Hindlimb muscle (tissue), 1 donor: ENCODE measurements around the gene IKZF3. TPM values are rescaled to one million over a fixed set of nuclear protein-coding genes. Genes with fewer than 3 reads are reported as not detected.
A peak's percentile ranks its signal among the peaks of the same experiment; 100 is the strongest.
"Not testable (repeated sequence)": the region's sequence is repeated elsewhere in the genome, so short reads cannot be mapped to it uniquely, and the experiment has no call there.

Source experiments
- DNase-seq: peaks from one replicate; pipeline ENCODE4 v3.0.0-alpha.2; 2013
- polyA plus RNA-seq: library from polyadenylated mRNA; unstranded; fragments of 120-200 nt; gene quantifications from one replicate; pipeline ENCODE4 v1.2.1, GENCODE V29; 2013; ENCODE audit not compliant: insufficient read length

Gene IKZF3
- polyA plus RNA-seq, 1 donor, result 0.17 TPM

DNA sequence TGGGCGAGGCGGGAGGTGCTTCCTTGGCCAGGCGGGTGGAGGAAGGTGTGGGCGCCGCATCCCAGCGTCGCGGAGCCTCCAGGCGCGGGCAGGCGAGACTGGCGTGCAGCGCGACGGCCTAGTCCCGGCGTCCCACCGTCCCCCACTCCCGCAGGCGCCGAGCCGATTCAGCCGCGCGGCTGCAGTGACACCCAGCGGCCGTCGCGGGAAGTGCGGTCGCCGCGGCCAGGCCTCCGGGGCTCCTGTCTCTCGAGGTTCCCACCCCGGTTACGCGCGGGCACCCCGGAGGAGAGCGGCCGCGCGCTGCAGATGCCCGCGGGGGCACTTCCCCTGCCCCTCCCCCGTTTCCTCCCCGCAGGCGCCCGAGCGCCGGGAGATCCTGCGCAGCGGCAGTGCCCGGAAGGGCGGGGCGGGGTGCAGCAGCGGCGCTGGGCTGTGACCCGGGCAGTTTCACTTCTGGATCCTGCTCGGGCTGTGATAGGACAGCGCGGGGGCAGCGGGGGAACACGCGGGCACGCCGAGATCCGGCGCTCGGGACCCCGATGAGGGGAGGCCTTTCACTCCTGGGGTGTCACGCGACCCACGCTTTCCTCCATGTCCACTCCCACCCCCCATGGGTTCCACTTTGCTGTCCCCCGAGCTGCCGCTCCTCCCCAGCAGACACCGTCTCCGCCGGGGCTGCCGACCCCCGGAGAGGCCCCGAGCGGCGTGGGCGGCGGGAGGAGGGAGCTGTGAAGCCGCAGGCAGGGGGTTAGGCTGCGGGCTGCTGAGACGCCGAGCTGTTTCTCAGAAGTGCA, 109.8 kb downstream of the IKZF3 start:
- DNase-seq, result peak; percentile 87

GRCh38 chr17:39753514-39754160, 110.5 kb downstream of the IKZF3 start:
- peak; percentile 50 for DNase-seq

DNA sequence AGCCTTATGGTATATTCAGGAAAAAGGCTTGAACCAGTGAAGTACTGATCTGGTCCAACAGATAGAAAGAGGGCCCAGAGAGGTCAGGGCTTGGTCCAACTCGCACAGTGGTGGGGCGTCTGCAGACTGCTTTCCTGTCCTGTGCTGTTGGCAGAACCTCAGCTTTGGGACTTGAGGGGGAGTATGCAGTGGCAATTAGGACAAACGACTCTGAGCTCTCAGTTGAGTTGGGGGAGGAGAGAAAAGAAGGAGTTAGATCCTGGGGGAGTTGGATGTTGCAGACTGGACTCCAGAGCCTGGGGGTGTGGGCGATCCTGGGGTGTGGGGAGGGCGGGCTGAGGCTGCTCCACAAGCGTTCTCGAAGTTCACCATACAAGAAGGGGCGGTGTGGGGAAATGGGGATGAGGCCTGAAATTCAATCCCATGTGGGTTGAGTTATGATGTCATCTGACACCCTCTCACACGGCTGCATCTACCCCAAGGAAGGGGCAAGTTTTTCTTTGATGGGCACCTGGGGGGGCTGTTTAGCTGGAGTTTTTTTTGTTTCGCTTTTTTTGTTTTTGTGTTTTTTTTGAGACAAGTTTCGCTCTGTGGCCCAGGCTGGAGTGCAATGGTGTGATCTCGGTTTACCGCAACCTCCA, 111.8 kb downstream of the IKZF3 start:
- DNase-seq, result no peak

- no peak for DNase-seq
Observed at GRCh38 chr17:39751637-39752036, 112.5 kb downstream of the IKZF3 start.

GRCh38 chr17:39751016-39751543, 113.0 kb downstream of the IKZF3 start:
- DNase-seq, result no peak

- no peak for DNase-seq
Observed at GRCh38 chr17:39750131-39751015, 113.7 kb downstream of the IKZF3 start.

GRCh38 chr17:39748444-39749034, 115.6 kb downstream of the IKZF3 start:
- DNase-seq, result not testable (repeated sequence)

- no peak for DNase-seq
Observed at GRCh38 chr17:39747745-39748144, 116.4 kb downstream of the IKZF3 start.

DNA sequence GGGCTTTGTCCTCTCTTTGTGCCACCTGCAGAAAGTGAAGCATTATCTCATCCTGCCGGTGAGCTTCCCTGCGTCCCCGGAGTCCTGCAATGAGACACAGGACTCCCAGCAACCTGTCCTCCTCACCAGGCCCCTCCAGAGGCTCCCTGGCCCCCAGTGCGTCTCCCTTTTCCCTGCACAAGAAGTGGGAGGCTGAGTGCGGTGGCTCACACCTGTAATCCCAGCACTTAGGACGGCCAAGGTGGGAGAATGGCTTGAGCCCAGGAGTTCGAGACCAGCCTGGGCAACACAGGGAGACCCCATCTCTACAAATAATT, 118.0 kb downstream of the IKZF3 start:
- DNase-seq, result no peak

DNA sequence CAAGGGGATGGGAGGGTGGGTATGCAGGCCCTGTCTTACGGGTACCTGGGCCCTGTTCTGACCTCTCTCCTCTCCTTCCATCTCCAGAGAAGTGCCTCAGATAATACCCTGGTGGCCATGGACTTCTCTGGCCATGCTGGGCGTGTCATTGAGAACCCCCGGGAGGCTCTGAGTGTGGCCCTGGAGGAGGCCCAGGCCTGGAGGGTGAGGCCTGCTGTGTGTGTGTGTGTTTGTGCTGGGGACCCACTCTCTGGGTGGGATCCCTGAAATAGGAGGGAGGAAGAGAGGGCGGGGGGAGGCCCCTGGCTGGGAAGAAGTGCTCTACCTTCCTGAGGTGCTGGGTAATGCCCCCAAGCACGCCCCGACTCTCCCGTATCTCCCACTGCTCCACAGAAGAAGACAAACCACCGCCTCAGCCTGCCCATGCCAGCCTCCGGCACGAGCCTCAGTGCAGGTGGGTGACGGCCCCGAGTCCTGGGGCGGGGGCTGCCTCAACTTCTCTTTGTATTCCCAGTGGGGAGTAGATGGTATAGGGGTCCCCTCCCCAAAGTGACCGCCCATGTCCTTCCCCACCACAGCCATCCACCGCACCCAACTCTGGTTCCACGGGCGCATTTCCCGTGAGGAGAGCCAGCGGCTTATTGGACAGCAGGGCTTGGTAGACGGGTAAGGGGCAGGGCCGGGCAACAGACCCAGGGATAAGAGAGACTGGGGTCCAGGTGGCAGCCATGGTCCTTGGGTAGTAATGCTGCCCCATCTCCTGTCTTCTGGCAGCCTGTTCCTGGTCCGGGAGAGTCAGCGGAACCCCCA, 118.6 kb downstream of the IKZF3 start:
- DNase-seq, result no peak

DNA sequence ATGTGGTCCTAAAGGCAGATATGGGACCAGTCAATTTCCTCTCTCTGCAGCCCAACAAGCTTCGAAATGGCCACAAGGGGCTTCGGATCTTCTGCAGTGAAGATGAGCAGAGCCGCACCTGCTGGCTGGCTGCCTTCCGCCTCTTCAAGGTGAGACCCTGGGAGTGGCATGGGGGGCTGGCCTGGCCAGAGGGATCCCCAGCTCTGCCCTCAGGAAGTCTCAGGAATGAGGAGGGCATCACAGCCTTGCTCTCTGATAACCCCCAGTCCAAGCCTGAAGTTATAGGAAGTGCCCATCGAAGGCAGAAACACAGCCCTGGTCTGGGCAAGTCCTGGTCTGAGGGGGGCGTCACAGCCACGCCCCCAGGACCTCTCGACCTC, 119.3 kb downstream of the IKZF3 start:
- DNase-seq, result no peak

GRCh38 chr17:39744075-39744835, 119.9 kb downstream of the IKZF3 start:
- no peak for DNase-seq

- DNase-seq, result no peak
Observed at GRCh38 chr17:39742856-39743436, 121.2 kb downstream of the IKZF3 start.

DNA sequence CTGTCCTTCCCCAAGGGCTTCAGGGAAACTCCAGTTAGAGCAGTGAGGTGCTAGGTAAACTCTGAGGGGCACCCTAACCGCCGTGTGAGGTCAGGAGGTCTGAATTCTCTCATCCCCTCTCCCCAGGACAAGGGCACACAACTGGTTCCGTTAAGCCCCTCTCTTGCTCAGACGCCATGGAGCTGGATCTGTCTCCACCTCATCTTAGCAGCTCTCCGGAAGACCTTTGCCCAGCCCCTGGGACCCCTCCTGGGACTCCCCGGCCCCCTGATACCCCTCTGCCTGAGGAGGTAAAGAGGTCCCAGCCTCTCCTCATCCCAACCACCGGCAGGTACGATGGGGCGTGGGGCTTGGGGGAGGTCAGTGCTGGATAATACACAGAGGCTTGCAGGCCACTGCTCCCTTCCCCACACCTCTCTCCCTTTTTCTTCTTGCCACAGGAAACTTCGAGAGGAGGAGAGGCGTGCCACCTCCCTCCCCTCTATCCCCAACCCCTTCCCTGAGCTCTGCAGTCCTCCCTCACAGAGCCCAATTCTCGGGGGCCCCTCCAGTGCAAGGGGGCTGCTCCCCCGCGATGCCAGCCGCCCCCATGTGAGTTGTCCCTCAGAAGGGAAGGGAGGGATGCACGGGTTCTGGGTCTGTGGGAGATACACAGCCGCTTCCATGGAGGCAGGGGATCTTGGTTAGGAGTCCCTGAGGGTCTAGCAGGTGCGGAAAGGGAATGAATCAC, 121.8 kb downstream of the IKZF3 start:
- DNase-seq, result no peak

- DNase-seq, result no peak
Observed at GRCh38 chr17:39740357-39741111, 123.6 kb downstream of the IKZF3 start.

DNA sequence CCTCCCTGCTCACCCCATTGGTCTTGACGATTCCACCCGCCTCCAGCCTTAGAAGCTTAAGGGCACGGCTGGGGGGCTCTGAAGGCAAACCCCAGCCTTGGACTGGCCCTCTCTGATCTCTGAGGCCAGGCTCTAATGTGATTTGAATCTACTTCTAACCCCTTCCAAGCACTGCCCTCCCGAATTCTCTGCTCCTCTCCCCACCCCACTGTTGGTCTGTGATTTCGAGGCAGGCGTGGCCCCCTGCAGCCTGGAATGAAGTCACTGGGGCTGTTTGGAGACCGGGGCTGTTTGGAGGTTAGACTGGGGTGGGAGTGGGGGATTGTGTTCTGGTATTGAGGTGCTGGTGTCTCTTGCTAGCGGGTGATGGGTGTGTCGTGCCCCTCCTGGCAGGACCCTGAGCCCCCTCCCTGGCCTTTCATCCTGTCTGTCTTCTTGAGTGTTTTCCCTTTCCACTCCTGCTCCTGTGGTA, 124.2 kb downstream of the IKZF3 start:
- no peak for DNase-seq

DNA sequence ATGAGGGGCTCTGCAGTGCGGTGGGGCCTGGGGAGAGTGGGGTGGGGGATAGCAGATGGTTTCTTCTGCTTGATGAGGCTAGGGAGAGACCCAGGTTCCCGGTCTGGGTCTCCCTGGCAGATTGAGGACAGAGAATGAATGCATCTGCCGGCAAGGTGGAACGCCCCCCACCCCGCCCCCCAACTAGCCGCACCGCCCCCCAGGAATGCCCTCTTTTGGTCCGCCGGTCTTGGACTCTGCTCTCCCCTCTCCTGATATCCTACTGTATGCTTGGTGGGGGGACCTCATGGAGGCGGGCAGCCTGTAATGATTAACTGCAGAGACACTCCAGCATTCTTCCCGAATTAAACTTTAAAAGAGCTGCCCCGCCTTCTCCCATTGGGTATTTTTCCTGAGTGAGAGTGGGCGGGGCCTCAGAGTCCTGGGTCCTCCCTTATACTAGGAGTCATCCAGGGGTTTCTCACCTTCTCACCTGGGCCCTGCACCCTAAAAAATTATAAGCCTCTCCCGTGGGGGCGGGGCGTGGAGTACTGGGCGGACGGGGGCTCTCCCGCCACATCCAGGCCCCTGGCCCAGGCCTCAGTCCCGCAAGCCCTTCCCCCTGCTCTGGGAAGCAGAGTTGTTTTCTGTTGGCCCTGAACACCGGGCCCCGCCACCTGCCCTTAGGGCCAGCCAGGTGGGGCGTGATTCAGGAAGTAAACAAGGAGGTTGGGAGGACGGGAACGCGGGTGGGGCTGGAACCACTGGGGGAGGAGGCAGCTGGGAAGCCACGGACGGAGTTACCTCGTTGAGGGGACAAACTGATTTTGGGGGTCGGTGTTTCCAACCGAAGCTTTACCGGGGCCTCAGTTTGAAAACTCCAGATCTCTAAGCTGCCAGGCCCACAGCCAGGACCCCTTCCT, 124.9 kb downstream of the IKZF3 start:
- no peak for DNase-seq

- no peak for DNase-seq
Observed at GRCh38 chr17:39738568-39738901, 125.6 kb downstream of the IKZF3 start.
